ENCODE measurements around the gene BCL2L11.

DNA sequence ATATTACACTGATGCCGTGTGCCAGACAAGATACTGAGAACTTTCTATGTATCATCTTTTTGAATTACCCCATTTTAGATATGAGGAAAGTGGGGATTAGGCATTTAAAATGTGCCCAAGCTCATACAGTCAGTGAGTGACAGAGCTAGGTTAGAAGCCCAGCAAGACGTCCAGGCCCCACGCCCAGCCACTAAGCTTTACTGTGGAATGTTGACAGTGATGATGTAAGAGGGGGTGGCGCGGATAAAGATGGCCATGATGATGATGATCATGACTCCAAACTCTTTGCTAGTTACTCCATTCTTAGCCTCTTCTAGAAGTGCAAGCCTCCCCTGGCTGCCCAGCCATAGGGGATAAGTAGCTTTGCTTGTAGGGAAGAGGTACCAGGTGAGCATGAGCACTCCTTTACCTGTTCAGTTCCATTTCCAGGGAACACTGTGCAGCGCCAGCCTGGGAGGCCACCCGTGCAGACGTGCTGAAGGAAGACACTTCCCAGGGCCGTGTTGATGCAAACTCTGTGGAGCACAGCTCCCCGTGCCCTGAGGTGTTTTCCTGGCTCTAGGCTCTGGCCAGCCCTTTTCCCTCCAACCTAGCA, 65.5 kb downstream of the BCL2L11 start:
- TF ChIP-seq FOS (IDR thresholded peaks at IDR 0.05; ENCODE audit: borderline replicate concordance, extremely low read depth, insufficient read length) (no peak), NFIC (IDR thresholded peaks at IDR 0.05; ENCODE audit: low read depth, low read length) (no peak), MXI1 (IDR thresholded peaks at IDR 0.05; ENCODE audit: low read depth, low read length) (no peak), SIX5 (IDR thresholded peaks at IDR 0.05; ENCODE audit: low read depth, low read length, severe bottlenecking) (no peak)
- TF ChIP-seq, protein P1, sequence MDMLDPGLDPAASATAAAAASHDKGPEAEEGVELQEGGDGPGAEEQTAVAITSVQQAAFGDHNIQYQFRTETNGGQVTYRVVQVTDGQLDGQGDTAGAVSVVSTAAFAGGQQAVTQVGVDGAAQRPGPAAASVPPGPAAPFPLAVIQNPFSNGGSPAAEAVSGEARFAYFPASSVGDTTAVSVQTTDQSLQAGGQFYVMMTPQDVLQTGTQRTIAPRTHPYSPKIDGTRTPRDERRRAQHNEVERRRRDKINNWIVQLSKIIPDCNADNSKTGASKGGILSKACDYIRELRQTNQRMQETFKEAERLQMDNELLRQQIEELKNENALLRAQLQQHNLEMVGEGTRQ (IDR thresholded peaks at IDR 0.05; ENCODE audit: borderline replicate concordance, low read depth, low read length) = no peak
- TF ChIP-seq, protein P2, sequence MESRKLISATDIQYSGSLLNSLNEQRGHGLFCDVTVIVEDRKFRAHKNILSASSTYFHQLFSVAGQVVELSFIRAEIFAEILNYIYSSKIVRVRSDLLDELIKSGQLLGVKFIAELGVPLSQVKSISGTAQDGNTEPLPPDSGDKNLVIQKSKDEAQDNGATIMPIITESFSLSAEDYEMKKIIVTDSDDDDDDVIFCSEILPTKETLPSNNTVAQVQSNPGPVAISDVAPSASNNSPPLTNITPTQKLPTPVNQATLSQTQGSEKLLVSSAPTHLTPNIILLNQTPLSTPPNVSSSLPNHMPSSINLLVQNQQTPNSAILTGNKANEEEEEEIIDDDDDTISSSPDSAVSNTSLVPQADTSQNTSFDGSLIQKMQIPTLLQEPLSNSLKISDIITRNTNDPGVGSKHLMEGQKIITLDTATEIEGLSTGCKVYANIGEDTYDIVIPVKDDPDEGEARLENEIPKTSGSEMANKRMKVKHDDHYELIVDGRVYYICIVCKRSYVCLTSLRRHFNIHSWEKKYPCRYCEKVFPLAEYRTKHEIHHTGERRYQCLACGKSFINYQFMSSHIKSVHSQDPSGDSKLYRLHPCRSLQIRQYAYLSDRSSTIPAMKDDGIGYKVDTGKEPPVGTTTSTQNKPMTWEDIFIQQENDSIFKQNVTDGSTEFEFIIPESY (IDR thresholded peaks at IDR 0.05) = no peak
- TF ChIP-seq, protein P3, sequence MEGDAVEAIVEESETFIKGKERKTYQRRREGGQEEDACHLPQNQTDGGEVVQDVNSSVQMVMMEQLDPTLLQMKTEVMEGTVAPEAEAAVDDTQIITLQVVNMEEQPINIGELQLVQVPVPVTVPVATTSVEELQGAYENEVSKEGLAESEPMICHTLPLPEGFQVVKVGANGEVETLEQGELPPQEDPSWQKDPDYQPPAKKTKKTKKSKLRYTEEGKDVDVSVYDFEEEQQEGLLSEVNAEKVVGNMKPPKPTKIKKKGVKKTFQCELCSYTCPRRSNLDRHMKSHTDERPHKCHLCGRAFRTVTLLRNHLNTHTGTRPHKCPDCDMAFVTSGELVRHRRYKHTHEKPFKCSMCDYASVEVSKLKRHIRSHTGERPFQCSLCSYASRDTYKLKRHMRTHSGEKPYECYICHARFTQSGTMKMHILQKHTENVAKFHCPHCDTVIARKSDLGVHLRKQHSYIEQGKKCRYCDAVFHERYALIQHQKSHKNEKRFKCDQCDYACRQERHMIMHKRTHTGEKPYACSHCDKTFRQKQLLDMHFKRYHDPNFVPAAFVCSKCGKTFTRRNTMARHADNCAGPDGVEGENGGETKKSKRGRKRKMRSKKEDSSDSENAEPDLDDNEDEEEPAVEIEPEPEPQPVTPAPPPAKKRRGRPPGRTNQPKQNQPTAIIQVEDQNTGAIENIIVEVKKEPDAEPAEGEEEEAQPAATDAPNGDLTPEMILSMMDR (IDR thresholded peaks at IDR 0.05 in 2 of 3, conservative IDR thresholded peaks at IDR 0.05 in 1 of 3; ENCODE audit: control insufficient read depth in 2 of 3, extremely low read depth in 1 of 3, insufficient read depth in 1 of 3, low read depth in 3 of 3, low read length in 3 of 3) = no peak

Measured in GM12878 (cell line).